ENCODE measurements around the gene MT1H. TPM values are rescaled to one million over a fixed set of nuclear protein-coding genes. Genes with fewer than 3 reads are reported as not detected.

MT1H gene
- total RNA-seq, 1 experiment from 2014 or later = not detected

GRCh38 chr16:56690420-56691122, 21.0 kb downstream of the MT1H start:
- Mint-ChIP-seq H3K27ac (ENCODE audit: unreplicated experiment) (no peak overlapping the region), H3K4me3 (ENCODE audit: unreplicated experiment) (no peak overlapping the region), H3K36me3 (ENCODE audit: insufficient read depth, unreplicated experiment) (no peaks in the 10 kb centered on the region), H3K27me3 (ENCODE audit: insufficient read depth, unreplicated experiment) (no peaks in the 10 kb centered on the region), H3K9me3 (ENCODE audit: unreplicated experiment) (peaks cover 11% of the 10 kb centered on the region), H3K4me1 (ENCODE audit: low read depth, unreplicated experiment) (peaks cover 17% of the 10 kb centered on the region)
- no peak overlapping the region for H3K4me3 ChIP-seq (ENCODE audit: low read depth, low read length)
- H3K9me3 ChIP-seq = peaks cover 8% of the 10 kb centered on the region
- DNase-seq = no peak
- ChIA-PET POLR2A (no interaction called here), CTCF (no interaction called here)
- BruUV-seq (replicated peaks) = no TSS peak
- H3K36me3 ChIP-seq (ENCODE audit: control insufficient read depth, insufficient read depth, low read length) = no peaks in the 10 kb centered on the region
- no peaks in the 10 kb centered on the region for H3K27me3 ChIP-seq (replicated peaks; ENCODE audit: control insufficient read depth, insufficient read depth, low read length)
- intact Hi-C loops (cut with micrococcal nuclease; ENCODE audit: unreplicated experiment) = loop anchor here (1.0 kb wide), 1 partner anchor 8 kb away; the partner anchor contains the start of gene MT1X
- TF ChIP-seq, protein P1, sequence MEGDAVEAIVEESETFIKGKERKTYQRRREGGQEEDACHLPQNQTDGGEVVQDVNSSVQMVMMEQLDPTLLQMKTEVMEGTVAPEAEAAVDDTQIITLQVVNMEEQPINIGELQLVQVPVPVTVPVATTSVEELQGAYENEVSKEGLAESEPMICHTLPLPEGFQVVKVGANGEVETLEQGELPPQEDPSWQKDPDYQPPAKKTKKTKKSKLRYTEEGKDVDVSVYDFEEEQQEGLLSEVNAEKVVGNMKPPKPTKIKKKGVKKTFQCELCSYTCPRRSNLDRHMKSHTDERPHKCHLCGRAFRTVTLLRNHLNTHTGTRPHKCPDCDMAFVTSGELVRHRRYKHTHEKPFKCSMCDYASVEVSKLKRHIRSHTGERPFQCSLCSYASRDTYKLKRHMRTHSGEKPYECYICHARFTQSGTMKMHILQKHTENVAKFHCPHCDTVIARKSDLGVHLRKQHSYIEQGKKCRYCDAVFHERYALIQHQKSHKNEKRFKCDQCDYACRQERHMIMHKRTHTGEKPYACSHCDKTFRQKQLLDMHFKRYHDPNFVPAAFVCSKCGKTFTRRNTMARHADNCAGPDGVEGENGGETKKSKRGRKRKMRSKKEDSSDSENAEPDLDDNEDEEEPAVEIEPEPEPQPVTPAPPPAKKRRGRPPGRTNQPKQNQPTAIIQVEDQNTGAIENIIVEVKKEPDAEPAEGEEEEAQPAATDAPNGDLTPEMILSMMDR (IDR thresholded peaks at IDR 0.05; ENCODE audit: insufficient read depth in 1 of 2, low read depth in 1 of 2, low read length in 1 of 2, severe bottlenecking in 1 of 2, unreplicated experiment in 1 of 2) = no peak
- peaks cover 7% of the 10 kb centered on the region for H3K4me1 ChIP-seq

- Histone ChIP-seq H3K9me3 (peaks cover 3% of the 10 kb centered on the region; the same call in 1 of the 2 replicates), H3K4me1 (peaks cover 7% of the 10 kb centered on the region), H3K27me3 (replicated peaks; ENCODE audit: control insufficient read depth, insufficient read depth, low read length) (no peaks in the 10 kb centered on the region), H3K4me3 (ENCODE audit: low read depth, low read length) (no peak overlapping the region), H3K36me3 (ENCODE audit: control insufficient read depth, insufficient read depth, low read length) (no peaks in the 10 kb centered on the region)
- DNase-seq = peak; percentile 72 to 86
- no TSS peak for BruUV-seq (replicated peaks)
- Mint-ChIP-seq H3K36me3 (ENCODE audit: insufficient read depth, unreplicated experiment) (no peaks in the 10 kb centered on the region), H3K27ac (ENCODE audit: unreplicated experiment) (peak overlapping the region; percentile 39), H3K4me3 (ENCODE audit: unreplicated experiment) (no peak overlapping the region), H3K27me3 (ENCODE audit: insufficient read depth, unreplicated experiment) (no peaks in the 10 kb centered on the region), H3K4me1 (ENCODE audit: low read depth, unreplicated experiment) (peaks cover 17% of the 10 kb centered on the region), H3K9me3 (ENCODE audit: unreplicated experiment) (peaks cover 4% of the 10 kb centered on the region)
- POLR2A ChIA-PET = no interaction called here
- intact Hi-C loops (cut with micrococcal nuclease; ENCODE audit: unreplicated experiment) = loop anchor here (1.0 kb wide), 1 partner anchor 10 kb away; the partner anchor contains the start of gene MT1X
- TF ChIP-seq, protein P1 (IDR thresholded peaks at IDR 0.05; ENCODE audit: insufficient read depth in 1 of 2, low read depth in 1 of 2, low read length in 1 of 2, severe bottlenecking in 1 of 2, unreplicated experiment in 1 of 2) = no peak
- CTCF ChIA-PET = no interaction called here
Observed at GRCh38 chr16:56691885-56692284, 22.3 kb downstream of the MT1H start.

- Histone ChIP-seq H3K27me3 (replicated peaks; ENCODE audit: control insufficient read depth, insufficient read depth, low read length) (no peaks in the 10 kb centered on the region), H3K4me1 (peaks cover 7% of the 10 kb centered on the region), H3K36me3 (ENCODE audit: control insufficient read depth, insufficient read depth, low read length) (no peaks in the 10 kb centered on the region), H3K4me3 (ENCODE audit: low read depth, low read length) (no peak overlapping the region), H3K9me3 (peaks cover 9% of the 10 kb centered on the region)
- no peak overlapping the region for H3K4me3 Mint-ChIP-seq (ENCODE audit: unreplicated experiment)
- TF ChIP-seq, protein P1 (IDR thresholded peaks at IDR 0.05; ENCODE audit: insufficient read depth in 1 of 2, low read depth in 1 of 2, low read length in 1 of 2, severe bottlenecking in 1 of 2, unreplicated experiment in 1 of 2) = no peak
- ChIA-PET POLR2A (no interaction called here), CTCF (no interaction called here)
- no peaks in the 10 kb centered on the region for H3K27me3 Mint-ChIP-seq (ENCODE audit: insufficient read depth, unreplicated experiment)
- H3K27ac Mint-ChIP-seq (ENCODE audit: unreplicated experiment) = no peak overlapping the region
- intact Hi-C loops (cut with micrococcal nuclease; ENCODE audit: unreplicated experiment) = no loop called here
- H3K9me3 Mint-ChIP-seq (ENCODE audit: unreplicated experiment) = peaks cover 15% of the 10 kb centered on the region
- DNase-seq = no peak
- peaks cover 17% of the 10 kb centered on the region for H3K4me1 Mint-ChIP-seq (ENCODE audit: low read depth, unreplicated experiment)
- no TSS peak for BruUV-seq (replicated peaks)
- H3K36me3 Mint-ChIP-seq (ENCODE audit: insufficient read depth, unreplicated experiment) = no peaks in the 10 kb centered on the region
Observed at GRCh38 chr16:56695246-56695645, 25.6 kb downstream of the MT1H start.
